Nephron progenitor cell (in vitro differentiated cells): ENCODE measurements around the gene SRSF4.
A peak's percentile ranks its signal among the peaks of the same experiment; 100 is the strongest.

Experiments
- DNase-seq: peaks from one replicate; pipeline ENCODE4 v3.0.0; 2021
- H3K27ac Mint-ChIP-seq: 2 replicates; pipeline ENCODE4 v1.8.0; 2021; ENCODE audit warnings: mild to moderate bottlenecking, moderate library complexity, mixed read lengths
- H3K27me3 Mint-ChIP-seq: 2 replicates; pipeline ENCODE4 v1.8.0; 2021; ENCODE audit warnings: mild to moderate bottlenecking, low read depth, mixed read lengths; ENCODE audit not compliant: poor library complexity
- H3K36me3 Mint-ChIP-seq: 2 replicates; pipeline ENCODE4 v1.8.0; 2021; ENCODE audit warnings: low read depth, mixed read lengths
- H3K4me1 Mint-ChIP-seq: 2 replicates; pipeline ENCODE4 v1.8.0; 2021; ENCODE audit warnings: mixed read lengths
- H3K4me3 Mint-ChIP-seq: 2 replicates; pipeline ENCODE4 v1.8.0; 2021; ENCODE audit warnings: mild to moderate bottlenecking, moderate library complexity, mixed read lengths
- H3K9me3 Mint-ChIP-seq: 2 replicates; pipeline ENCODE4 v1.8.0; 2021; ENCODE audit warnings: mild to moderate bottlenecking, moderate library complexity, mixed read lengths
- TF ChIP-seq, protein P1 (sequence below): fragments of 200-600 bp; sonication (generic); IDR thresholded peaks from 2 replicates; pipeline ENCODE4 v1.5.0; 2021; ENCODE audit warnings: antibody characterized with exemption

The SRSF4 gene

GRCh38 chr1:29197993-29198392 is 16.3 kb upstream of the SRSF4 start:
- Mint-ChIP-seq H3K36me3 (peaks cover 41% of the 10 kb centered on the region), H3K9me3 (no peaks in the 10 kb centered on the region), H3K4me1 (no peaks in the 10 kb centered on the region), H3K27me3 (no peaks in the 10 kb centered on the region), H3K4me3 (no peak overlapping the region), H3K27ac (no peak overlapping the region)
- DNase-seq: no peak
- TF ChIP-seq, protein P1, sequence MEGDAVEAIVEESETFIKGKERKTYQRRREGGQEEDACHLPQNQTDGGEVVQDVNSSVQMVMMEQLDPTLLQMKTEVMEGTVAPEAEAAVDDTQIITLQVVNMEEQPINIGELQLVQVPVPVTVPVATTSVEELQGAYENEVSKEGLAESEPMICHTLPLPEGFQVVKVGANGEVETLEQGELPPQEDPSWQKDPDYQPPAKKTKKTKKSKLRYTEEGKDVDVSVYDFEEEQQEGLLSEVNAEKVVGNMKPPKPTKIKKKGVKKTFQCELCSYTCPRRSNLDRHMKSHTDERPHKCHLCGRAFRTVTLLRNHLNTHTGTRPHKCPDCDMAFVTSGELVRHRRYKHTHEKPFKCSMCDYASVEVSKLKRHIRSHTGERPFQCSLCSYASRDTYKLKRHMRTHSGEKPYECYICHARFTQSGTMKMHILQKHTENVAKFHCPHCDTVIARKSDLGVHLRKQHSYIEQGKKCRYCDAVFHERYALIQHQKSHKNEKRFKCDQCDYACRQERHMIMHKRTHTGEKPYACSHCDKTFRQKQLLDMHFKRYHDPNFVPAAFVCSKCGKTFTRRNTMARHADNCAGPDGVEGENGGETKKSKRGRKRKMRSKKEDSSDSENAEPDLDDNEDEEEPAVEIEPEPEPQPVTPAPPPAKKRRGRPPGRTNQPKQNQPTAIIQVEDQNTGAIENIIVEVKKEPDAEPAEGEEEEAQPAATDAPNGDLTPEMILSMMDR: no peak

DNA sequence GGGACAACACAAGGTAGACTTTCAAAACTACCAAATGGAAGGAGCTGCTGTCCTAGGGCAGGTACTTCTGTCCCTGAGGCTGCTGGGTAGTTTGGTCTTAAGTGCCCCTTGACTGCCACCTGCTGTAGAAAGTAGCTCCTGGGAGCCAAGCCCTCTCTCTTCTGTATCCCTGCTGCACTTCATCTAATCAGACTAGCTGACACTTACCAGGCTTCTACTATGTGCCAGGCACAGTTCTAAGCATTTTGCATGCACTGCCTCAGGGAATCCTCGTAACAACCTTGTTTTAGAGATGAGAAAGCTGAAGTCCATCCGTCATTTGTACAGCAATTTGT is 15.9 kb upstream of the SRSF4 start:
- Mint-ChIP-seq H3K36me3 (peaks cover 44% of the 10 kb centered on the region), H3K9me3 (no peaks in the 10 kb centered on the region), H3K27ac (no peak overlapping the region), H3K4me1 (no peaks in the 10 kb centered on the region), H3K4me3 (no peak overlapping the region), H3K27me3 (no peaks in the 10 kb centered on the region)
- no peak for DNase-seq
- TF ChIP-seq, protein P1: peak; percentile 19

DNA sequence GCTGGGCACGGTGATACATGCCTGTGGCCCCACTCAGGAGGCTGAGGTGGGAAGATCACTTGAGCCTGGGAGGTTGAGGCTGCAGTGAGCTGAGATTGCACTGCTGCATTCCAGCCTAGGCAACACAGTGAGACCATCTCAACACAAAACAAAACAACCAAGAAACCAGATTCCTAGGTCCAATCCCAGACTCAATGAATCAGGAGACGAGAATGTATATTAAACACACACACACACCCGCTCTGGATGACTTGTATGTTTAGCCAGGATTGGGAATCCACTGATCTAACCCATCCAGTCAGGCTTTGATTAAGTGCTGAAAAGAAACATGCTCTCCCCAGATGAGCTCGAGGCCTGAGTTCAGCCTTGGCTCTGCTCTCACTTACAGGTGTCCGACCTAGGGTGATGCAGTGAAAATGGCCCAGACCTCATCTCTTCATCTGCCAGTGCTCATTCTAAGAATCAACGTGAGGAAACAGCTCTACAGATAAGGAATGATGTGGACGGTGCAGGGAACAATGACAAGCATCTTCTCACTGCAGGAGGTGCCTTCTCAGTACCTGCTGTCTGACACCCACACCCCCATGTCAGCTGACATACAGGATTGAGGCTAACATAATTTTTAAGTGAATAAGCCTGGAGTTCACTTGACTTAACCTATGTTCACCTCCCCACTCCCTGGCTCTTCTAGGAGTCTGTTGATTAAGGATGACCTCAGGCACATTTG is 15.3 kb upstream of the SRSF4 start:
- Mint-ChIP-seq H3K36me3 (peaks cover 49% of the 10 kb centered on the region), H3K9me3 (no peaks in the 10 kb centered on the region), H3K27me3 (no peaks in the 10 kb centered on the region), H3K4me3 (no peak overlapping the region), H3K27ac (no peak overlapping the region), H3K4me1 (no peaks in the 10 kb centered on the region)
- TF ChIP-seq, protein P1: no peak
- no peak for DNase-seq

DNA sequence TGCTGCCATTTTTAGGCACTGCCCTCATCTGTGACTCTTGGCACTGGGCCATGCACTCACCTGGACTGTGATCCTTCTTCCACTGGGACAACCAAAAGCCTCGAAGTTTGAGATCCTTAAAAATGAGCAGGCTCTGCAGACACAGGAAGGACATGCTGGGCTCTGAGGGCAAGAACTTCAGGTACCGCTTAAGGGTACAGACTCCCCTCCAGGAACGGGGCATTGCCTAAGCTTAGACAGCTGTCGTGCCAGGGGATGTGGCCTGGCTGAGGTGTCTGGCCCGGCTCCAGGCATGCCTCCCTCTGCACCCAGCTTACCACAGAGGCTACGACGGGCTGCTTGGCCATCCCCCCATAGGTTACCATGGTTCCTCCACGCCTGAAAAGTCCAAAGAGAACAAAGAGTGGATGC is 14.2 kb upstream of the SRSF4 start:
- Mint-ChIP-seq H3K4me3 (no peak overlapping the region), H3K4me1 (no peaks in the 10 kb centered on the region), H3K27ac (no peak overlapping the region), H3K36me3 (peaks cover 51% of the 10 kb centered on the region), H3K9me3 (peaks cover 4% of the 10 kb centered on the region), H3K27me3 (no peaks in the 10 kb centered on the region)
- TF ChIP-seq, protein P1: no peak
- no peak for DNase-seq

DNA sequence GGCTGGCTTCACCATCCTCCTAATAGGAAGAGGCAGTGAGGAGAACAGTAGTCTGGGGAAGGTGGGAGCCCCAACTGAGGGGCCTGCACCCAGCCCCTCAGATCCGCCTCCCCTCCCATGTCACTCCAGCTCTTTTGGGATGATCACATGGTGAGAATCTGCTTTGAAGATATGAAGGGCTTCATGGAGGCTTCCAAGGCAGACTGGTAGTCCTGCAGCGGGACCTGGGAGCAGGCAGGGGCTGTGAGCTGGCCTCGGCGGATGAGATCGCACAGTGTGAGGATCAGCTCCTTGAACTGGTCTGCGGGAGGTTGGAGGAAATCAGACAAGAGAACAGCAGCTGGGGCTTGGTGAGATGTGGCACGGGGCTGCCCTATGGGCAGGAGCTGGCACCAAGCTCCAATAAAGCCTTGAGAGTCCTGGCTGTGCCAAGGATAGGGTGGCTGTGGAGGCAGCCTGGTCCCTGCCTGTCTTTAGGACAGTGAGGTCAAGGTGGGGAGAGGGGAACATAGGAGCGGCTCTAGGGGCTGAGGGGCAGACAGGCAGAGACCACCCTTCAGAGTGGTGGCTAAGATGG is 12.3 kb upstream of the SRSF4 start:
- H3K9me3 Mint-ChIP-seq: peaks cover 6% of the 10 kb centered on the region
- H3K36me3 Mint-ChIP-seq: peaks cover 55% of the 10 kb centered on the region
- TF ChIP-seq, protein P1: no peak
- DNase-seq: no peak
- H3K27ac Mint-ChIP-seq: peak overlapping the region; percentile 45
- no peaks in the 10 kb centered on the region for H3K4me1 Mint-ChIP-seq
- H3K27me3 Mint-ChIP-seq: no peaks in the 10 kb centered on the region
- no peak overlapping the region for H3K4me3 Mint-ChIP-seq

- no peak overlapping the region for H3K4me3 Mint-ChIP-seq
- TF ChIP-seq, protein P1: no peak
- no peak overlapping the region for H3K27ac Mint-ChIP-seq
- no peaks in the 10 kb centered on the region for H3K27me3 Mint-ChIP-seq
- H3K36me3 Mint-ChIP-seq: peaks cover 54% of the 10 kb centered on the region
- DNase-seq: no peak
- peaks cover 6% of the 10 kb centered on the region for H3K9me3 Mint-ChIP-seq
- no peaks in the 10 kb centered on the region for H3K4me1 Mint-ChIP-seq
Measured at GRCh38 chr1:29190718-29191117, 9.0 kb upstream of the SRSF4 start.
